Activated naive CD4-positive, alpha-beta T cell treated with anti-CD3 and anti-CD28 coated beads, Interleukin-2, amount 50 U/mL, for 24 hours (primary cell): ENCODE data around the gene ARHGAP26.
A peak's percentile ranks its signal among the peaks of the same experiment; 100 is the strongest.

Experiments used
- H3K27ac Mint-ChIP-seq: one replicate; pipeline ENCODE4 v1.8.0; 2021; ENCODE audit warnings: mild to moderate bottlenecking, mixed read lengths
- H3K27me3 Mint-ChIP-seq: one replicate; pipeline ENCODE4 v1.8.0; 2021; ENCODE audit warnings: mixed read lengths
- H3K36me3 Mint-ChIP-seq: one replicate; pipeline ENCODE4 v1.8.0; 2021; ENCODE audit warnings: mixed read lengths
- H3K4me1 Mint-ChIP-seq: one replicate; pipeline ENCODE4 v1.8.0; 2021; ENCODE audit warnings: mixed read lengths
- H3K4me3 Mint-ChIP-seq: one replicate; pipeline ENCODE4 v1.8.0; 2021; ENCODE audit warnings: mild to moderate bottlenecking, mixed read lengths
- H3K9me3 Mint-ChIP-seq: one replicate; pipeline ENCODE4 v1.8.0; 2021; ENCODE audit warnings: mixed read lengths

Gene ARHGAP26

GRCh38 chr5:143217804-143218160 is 447.6 kb downstream of the ARHGAP26 start:
- peaks cover 25% of the 10 kb centered on the region for H3K4me1 Mint-ChIP-seq
- no peak overlapping the region for H3K4me3 Mint-ChIP-seq

GRCh38 chr5:143218517-143219170 is 448.5 kb downstream of the ARHGAP26 start:
- Mint-ChIP-seq H3K27ac (no peak overlapping the region), H3K9me3 (no peaks in the 10 kb centered on the region), H3K27me3 (no peaks in the 10 kb centered on the region), H3K4me3 (no peak overlapping the region), H3K4me1 (peaks cover 30% of the 10 kb centered on the region), H3K36me3 (peaks cover 12% of the 10 kb centered on the region)

More at GRCh38 chr5:143217804-143218160, 447.6 kb downstream of the ARHGAP26 start:
- no peaks in the 10 kb centered on the region for H3K27me3 Mint-ChIP-seq
- peak overlapping the region; percentile 38 for H3K27ac Mint-ChIP-seq
- peaks cover 12% of the 10 kb centered on the region for H3K36me3 Mint-ChIP-seq
- no peaks in the 10 kb centered on the region for H3K9me3 Mint-ChIP-seq

DNA sequence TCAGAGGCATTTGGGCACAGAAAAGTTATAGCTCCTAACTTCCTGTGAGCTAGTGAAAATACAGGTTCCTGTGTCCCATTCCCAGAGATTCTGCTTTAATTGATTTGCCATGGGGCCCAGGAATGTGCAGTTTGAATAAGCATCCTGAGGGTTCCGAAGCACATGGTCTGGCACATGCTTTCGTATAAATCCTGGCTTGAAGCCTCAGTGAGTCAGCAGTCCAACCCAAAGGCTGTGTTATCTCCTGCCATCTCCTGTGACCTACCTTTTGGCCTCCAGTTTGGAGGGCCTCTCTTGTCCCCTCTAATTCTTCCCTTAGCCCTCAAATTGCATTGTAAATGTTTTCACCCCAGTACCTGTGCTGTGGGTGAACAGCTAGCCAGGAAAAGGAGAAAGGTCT is 449.5 kb downstream of the ARHGAP26 start:
- Mint-ChIP-seq H3K27ac (no peak overlapping the region), H3K4me1 (peaks cover 30% of the 10 kb centered on the region), H3K27me3 (no peaks in the 10 kb centered on the region), H3K9me3 (no peaks in the 10 kb centered on the region), H3K4me3 (no peak overlapping the region), H3K36me3 (peaks cover 13% of the 10 kb centered on the region)

DNA sequence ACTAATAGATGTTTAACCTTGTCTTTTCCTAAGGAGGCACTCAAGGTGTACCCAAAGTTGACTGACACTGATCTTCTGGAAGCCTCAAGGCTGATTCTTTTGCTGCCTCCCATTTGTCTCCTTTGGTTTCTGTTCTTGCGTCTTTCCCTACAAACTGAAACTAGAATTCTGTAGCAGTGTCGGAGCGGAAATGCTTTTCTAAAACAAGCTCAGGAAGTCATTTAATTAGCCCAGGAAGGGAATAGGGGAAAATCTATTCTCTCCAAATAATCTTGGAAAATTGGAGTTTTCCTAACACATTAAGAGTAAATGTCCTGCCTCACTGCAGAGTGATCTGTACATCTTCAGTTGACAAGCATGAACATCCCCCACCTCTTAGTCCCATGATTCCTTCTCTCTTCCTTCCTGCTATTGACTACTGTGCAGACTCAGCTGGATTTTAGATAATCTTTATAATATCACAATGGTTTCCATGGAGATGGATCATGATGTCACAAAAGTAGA is 450.6 kb downstream of the ARHGAP26 start:
- no peaks in the 10 kb centered on the region for H3K9me3 Mint-ChIP-seq
- H3K27ac Mint-ChIP-seq: peak overlapping the region; percentile 31
- H3K4me3 Mint-ChIP-seq: peak overlapping the region; percentile 27
- peaks cover 30% of the 10 kb centered on the region for H3K4me1 Mint-ChIP-seq
- H3K36me3 Mint-ChIP-seq: peaks cover 15% of the 10 kb centered on the region
- H3K27me3 Mint-ChIP-seq: no peaks in the 10 kb centered on the region

DNA sequence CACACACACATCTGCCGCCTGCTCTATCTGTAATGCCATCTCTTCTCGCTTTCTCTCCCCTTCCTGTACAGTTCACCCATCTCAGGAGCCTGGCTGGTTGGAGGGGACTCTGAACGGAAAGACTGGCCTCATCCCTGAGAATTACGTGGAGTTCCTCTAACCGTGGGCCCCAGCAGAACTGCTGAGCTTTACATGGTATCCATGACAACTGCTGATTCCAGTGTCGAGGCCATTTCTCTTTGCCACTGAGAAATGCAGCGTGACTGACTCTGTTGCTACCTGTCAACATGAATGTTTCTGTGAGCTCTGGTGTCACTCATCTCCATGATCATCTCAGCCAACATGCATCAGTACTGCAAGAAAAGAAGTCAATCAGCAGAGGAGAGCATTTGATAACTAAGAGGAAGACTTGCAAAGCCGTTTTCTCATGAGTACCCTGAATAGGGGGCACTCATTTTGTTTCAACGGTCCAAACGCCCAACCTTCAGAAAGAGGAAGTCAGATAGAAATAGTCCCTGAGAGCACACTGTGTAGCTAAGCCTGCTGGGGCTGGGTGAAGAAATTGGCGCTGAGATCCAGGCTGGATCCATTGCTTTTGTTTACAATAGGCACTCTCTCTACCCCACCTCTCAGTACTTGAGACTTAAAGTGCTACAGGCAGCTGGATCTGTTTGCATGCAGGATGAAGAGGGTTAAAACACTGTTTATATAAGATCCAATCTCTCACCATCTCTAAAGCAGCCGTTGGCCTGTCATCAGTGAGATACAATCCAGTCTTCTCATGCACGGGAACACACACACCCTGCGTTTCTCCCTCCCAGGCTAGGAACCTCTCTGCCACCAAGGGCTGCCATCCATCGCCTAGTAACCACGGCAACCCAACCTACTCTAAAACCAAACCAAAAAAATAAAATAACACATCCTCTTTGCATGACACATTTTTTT is 452.4 kb downstream of the ARHGAP26 start:
- peak overlapping the region; percentile 79 for H3K27ac Mint-ChIP-seq
- H3K27me3 Mint-ChIP-seq: no peaks in the 10 kb centered on the region
- no peaks in the 10 kb centered on the region for H3K9me3 Mint-ChIP-seq
- H3K4me1 Mint-ChIP-seq: peaks cover 30% of the 10 kb centered on the region
- H3K36me3 Mint-ChIP-seq: peaks cover 15% of the 10 kb centered on the region
- H3K4me3 Mint-ChIP-seq: peak overlapping the region; percentile 72

DNA sequence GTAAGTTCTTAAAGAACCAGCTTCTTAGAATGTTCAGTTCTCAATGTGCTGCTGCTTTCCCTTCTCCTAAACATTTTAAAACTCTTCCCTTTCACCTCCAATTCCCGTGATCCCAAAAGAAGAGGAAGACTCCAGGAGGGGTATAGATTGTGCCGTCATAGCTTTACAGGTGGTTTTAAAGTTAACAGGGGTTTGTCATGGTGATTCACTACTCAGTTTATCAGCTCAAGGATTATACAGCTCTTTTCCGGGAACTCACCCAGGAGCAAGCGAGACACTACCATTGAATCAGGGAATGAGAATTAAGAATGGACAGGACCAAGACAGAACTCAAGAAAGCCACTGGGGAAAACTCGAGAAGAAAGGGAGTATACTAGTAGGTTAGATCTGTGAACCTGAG is 454.5 kb downstream of the ARHGAP26 start:
- Mint-ChIP-seq H3K4me1 (peaks cover 39% of the 10 kb centered on the region), H3K9me3 (no peaks in the 10 kb centered on the region), H3K27me3 (no peaks in the 10 kb centered on the region), H3K4me3 (no peak overlapping the region), H3K36me3 (peaks cover 10% of the 10 kb centered on the region), H3K27ac (peak overlapping the region; percentile 30)

DNA sequence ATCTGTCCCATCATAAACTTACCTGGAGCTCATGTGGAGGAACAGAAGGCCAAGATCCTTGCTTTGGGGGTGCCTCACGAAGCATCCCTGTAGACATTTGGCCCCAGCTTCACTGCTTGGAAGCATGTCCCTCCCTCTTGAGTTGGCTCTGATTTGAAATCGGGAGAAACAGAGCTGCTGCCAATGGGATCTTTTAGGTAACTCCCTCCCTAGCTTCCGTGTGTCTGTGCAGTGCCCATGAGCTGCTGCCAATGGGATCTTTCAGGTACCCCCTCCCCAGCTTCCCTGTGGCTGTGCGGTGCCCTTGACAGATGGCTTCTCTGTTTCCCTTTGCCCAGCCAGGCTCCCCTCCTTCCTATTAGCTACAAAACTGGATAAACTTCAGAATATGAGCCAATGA is 455.3 kb downstream of the ARHGAP26 start:
- peaks cover 44% of the 10 kb centered on the region for H3K4me1 Mint-ChIP-seq
- H3K4me3 Mint-ChIP-seq: no peak overlapping the region
- no peaks in the 10 kb centered on the region for H3K9me3 Mint-ChIP-seq
- no peaks in the 10 kb centered on the region for H3K27me3 Mint-ChIP-seq
- H3K36me3 Mint-ChIP-seq: peaks cover 10% of the 10 kb centered on the region
- no peak overlapping the region for H3K27ac Mint-ChIP-seq

DNA sequence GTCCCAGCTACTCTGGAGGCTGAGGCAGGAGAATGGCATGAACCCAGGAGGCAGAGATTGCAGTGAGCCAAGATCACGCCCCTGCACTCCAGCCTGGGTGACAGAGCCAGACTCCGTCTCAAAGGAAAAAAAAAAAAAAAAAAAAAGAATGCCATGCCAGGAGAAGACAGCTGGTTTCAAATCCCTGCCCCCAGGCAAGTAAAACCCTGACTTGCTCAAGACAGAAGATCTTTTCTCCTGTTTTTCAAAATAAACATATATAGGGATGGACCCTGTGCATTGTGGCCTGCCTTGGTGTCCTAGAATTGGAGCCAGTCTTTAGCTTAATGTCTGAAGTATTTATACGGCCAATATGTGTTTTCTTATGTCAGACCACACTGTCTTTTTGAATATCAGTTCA is 456.2 kb downstream of the ARHGAP26 start:
- H3K27ac Mint-ChIP-seq: no peak overlapping the region
- no peak overlapping the region for H3K4me3 Mint-ChIP-seq
- no peaks in the 10 kb centered on the region for H3K9me3 Mint-ChIP-seq
- H3K36me3 Mint-ChIP-seq: peaks cover 8% of the 10 kb centered on the region
- no peaks in the 10 kb centered on the region for H3K27me3 Mint-ChIP-seq
- H3K4me1 Mint-ChIP-seq: peaks cover 42% of the 10 kb centered on the region

GRCh38 chr5:143226872-143227271 is 456.7 kb downstream of the ARHGAP26 start:
- H3K9me3 Mint-ChIP-seq: no peaks in the 10 kb centered on the region
- no peak overlapping the region for H3K4me3 Mint-ChIP-seq
- no peak overlapping the region for H3K27ac Mint-ChIP-seq
- peaks cover 8% of the 10 kb centered on the region for H3K36me3 Mint-ChIP-seq
- peaks cover under 1% of the 10 kb centered on the region for H3K27me3 Mint-ChIP-seq
- H3K4me1 Mint-ChIP-seq: peaks cover 38% of the 10 kb centered on the region

DNA sequence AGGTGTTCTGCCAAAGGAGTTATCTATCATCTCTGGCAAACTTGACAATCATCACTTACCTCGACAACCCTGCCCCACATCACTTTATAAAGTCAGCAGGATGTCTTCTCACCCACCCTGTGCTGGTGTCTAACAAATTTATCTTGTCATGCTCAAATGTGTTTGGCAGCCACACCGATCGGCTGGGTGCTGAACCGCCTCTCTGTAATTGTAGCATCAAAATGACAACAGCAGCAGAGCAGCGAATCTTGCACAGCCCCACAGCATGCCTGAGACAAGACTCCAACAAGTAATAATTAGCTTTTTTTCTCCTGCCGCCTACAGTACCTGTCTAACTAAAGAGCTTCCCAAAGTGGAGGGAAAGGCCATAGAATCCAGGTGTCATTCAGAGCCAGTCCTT is 457.1 kb downstream of the ARHGAP26 start:
- Mint-ChIP-seq H3K9me3 (no peaks in the 10 kb centered on the region), H3K36me3 (peaks cover 8% of the 10 kb centered on the region), H3K27ac (peak overlapping the region; percentile 0), H3K4me3 (no peak overlapping the region), H3K4me1 (peaks cover 33% of the 10 kb centered on the region), H3K27me3 (peaks cover 1% of the 10 kb centered on the region)

GRCh38 chr5:143228597-143229293 is 458.6 kb downstream of the ARHGAP26 start:
- Mint-ChIP-seq H3K4me1 (peaks cover 23% of the 10 kb centered on the region), H3K36me3 (peaks cover 6% of the 10 kb centered on the region), H3K27ac (peak overlapping the region; percentile 30), H3K27me3 (peaks cover 1% of the 10 kb centered on the region), H3K4me3 (no peak overlapping the region), H3K9me3 (no peaks in the 10 kb centered on the region)

DNA sequence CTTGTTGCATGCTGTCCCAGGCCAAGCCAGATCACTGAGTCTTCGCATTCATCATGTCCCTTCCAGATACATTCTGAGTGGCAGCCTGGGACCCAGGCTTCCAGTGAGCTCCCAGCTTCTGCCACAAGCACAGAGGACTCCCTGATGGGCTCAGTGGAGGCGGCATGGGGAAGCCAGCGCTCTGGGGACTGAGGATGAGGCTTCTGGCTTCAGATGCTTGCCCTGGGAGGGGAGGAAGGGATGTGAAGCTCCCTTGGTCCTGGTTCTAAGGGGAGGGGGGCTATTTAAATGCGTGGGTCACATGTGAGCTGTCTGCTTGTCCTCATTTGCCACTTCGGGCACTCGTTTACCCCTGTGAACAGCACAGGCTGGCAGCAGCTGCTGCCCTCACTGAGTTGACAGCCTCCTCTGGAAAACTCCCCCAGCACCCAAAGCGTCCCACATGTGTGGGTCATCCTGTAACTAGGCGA is 459.3 kb downstream of the ARHGAP26 start:
- Mint-ChIP-seq H3K9me3 (no peaks in the 10 kb centered on the region), H3K27ac (peak overlapping the region; percentile 30), H3K27me3 (peaks cover 1% of the 10 kb centered on the region), H3K4me1 (peaks cover 23% of the 10 kb centered on the region), H3K4me3 (peak overlapping the region; percentile 15), H3K36me3 (peaks cover 5% of the 10 kb centered on the region)

GRCh38 chr5:143229896-143230675 is 459.9 kb downstream of the ARHGAP26 start:
- Mint-ChIP-seq H3K27me3 (peaks cover 1% of the 10 kb centered on the region), H3K36me3 (peaks cover 3% of the 10 kb centered on the region), H3K27ac (no peak overlapping the region), H3K9me3 (no peaks in the 10 kb centered on the region), H3K4me3 (peak overlapping the region; percentile 15), H3K4me1 (peaks cover 23% of the 10 kb centered on the region)

DNA sequence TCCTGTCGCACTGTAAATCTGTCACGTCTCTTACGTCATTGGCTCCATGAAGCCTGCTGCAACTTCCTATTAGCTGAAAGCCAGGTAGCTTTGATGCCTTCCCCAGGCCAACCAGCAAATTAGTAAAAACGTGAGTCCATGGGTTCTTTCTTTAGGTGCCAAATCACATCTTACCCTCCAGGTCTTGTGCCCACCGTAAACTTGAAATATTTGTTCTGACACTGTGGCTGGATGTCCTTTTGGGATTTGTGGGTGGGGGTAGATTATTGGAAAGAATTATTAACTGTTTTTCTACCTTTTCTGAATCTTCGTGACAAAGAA is 460.5 kb downstream of the ARHGAP26 start:
- Mint-ChIP-seq H3K36me3 (peaks cover 3% of the 10 kb centered on the region), H3K4me3 (no peak overlapping the region), H3K27me3 (peaks cover 1% of the 10 kb centered on the region), H3K9me3 (no peaks in the 10 kb centered on the region), H3K27ac (no peak overlapping the region), H3K4me1 (peaks cover 23% of the 10 kb centered on the region)

GRCh38 chr5:143231416-143231815 is 461.2 kb downstream of the ARHGAP26 start:
- H3K4me1 Mint-ChIP-seq: peaks cover 23% of the 10 kb centered on the region
- H3K36me3 Mint-ChIP-seq: peaks cover 3% of the 10 kb centered on the region
- no peaks in the 10 kb centered on the region for H3K9me3 Mint-ChIP-seq
- H3K4me3 Mint-ChIP-seq: no peak overlapping the region
- H3K27me3 Mint-ChIP-seq: peaks cover 1% of the 10 kb centered on the region
- no peak overlapping the region for H3K27ac Mint-ChIP-seq
